Endodermal cell (in vitro differentiated cells): ENCODE data around the gene LRRC9. TPM values are rescaled to one million over a fixed set of nuclear protein-coding genes. Genes with fewer than 3 reads are reported as not detected.
A peak's percentile ranks its signal among the peaks of the same experiment; 100 is the strongest.

ENCODE experiments used
- DNase-seq: peaks from one replicate; pipeline ENCODE4 v3.0.0-alpha.2; 2017
- H3K27ac ChIP-seq: 2 replicates; pipeline ENCODE4 v1.5.1; 2013; ENCODE audit warnings: mild to moderate bottlenecking, low read depth, low read length, moderate library complexity
- H3K27me3 ChIP-seq: 2 replicates; pipeline ENCODE4 v1.6.1; 2013; ENCODE audit warnings: mild to moderate bottlenecking, low read length, moderate library complexity; ENCODE audit not compliant: insufficient read depth, control insufficient read depth, poor library complexity, severe bottlenecking
- H3K36me3 ChIP-seq: 2 replicates; pipeline ENCODE4 v1.7.0; 2013; ENCODE audit warnings: mild to moderate bottlenecking, low read length, moderate library complexity; ENCODE audit not compliant: control insufficient read depth, insufficient read depth
- H3K4me1 ChIP-seq: one replicate; pipeline ENCODE4 v1.7.0; 2013; ENCODE audit warnings: low read length; ENCODE audit not compliant: control insufficient read depth, insufficient read depth
- H3K4me3 ChIP-seq: 2 replicates; pipeline ENCODE4 v1.5.1; 2013; ENCODE audit warnings: mild to moderate bottlenecking, low read length, moderate library complexity
- H3K9ac ChIP-seq: 2 replicates; pipeline ENCODE4 v1.6.1; 2013; ENCODE audit warnings: mild to moderate bottlenecking, low read length, moderate library complexity; ENCODE audit not compliant: poor library complexity, severe bottlenecking; ENCODE audit errors: extremely low read depth
- H3K9me3 ChIP-seq: 2 replicates; pipeline ENCODE4 v1.6.1; 2013; ENCODE audit warnings: mild to moderate bottlenecking, low read length, moderate library complexity; ENCODE audit not compliant: control insufficient read depth
- H3K27ac Mint-ChIP-seq: 2 replicates; pipeline ENCODE4 v1.8.0; 2020; ENCODE audit warnings: mixed read lengths
- H3K27me3 Mint-ChIP-seq: 2 replicates; pipeline ENCODE4 v1.8.0; 2021; ENCODE audit warnings: mild to moderate bottlenecking, mixed read lengths; ENCODE audit not compliant: insufficient read depth
- H3K36me3 Mint-ChIP-seq: 2 replicates; pipeline ENCODE4 v1.8.0; 2020; ENCODE audit warnings: low read depth, mixed read lengths
- H3K4me1 Mint-ChIP-seq: 2 replicates; pipeline ENCODE4 v1.8.0; 2020; ENCODE audit warnings: mixed read lengths
- H3K4me3 Mint-ChIP-seq: 2 replicates; pipeline ENCODE4 v1.8.0; 2020; ENCODE audit warnings: mild to moderate bottlenecking, moderate library complexity, mixed read lengths
- H3K9me3 Mint-ChIP-seq: 2 replicates; pipeline ENCODE4 v1.8.0; 2020; ENCODE audit warnings: mild to moderate bottlenecking, mixed read lengths
- WGBS, 2 experiments: methylation state at CpG; one replicate each; pipeline versions ENCODE4 v1.1.5 to v1.1.7; 2013; ENCODE audit warnings: missing lambda C conversion rate in 2 of 2, mixed read lengths in 1 of 2; ENCODE audit not compliant: insufficient coverage in 1 of 2, insufficient read length in 1 of 2; 5-methylcytosine and 5-hydroxymethylcytosine counted together
- total RNA-seq, 2 donors: library from RNA; stranded (reverse); fragmentation: NEBNext Ultra II Directional in 1 of 2; extraction: Animal tissue kit (Norgen Biotek cat#: 25700) in 1 of 2; gene quantifications; 2 replicates in 1 of 2; 3 replicates in 1 of 2; pipeline ENCODE4 v1.2.1, GENCODE V29; 2021
- TF ChIP-seq, protein P1 (sequence below): fragments of 200-600 bp; sonication (generic); conservative IDR thresholded peaks from 2 replicates; pipeline ENCODE4 v1.5.0; 2021; ENCODE audit warnings: antibody characterized with exemption, mild to moderate bottlenecking

The LRRC9 gene
- total RNA-seq, 2 donors from 2014 or later: 3.0 to 3.5 TPM

DNA sequence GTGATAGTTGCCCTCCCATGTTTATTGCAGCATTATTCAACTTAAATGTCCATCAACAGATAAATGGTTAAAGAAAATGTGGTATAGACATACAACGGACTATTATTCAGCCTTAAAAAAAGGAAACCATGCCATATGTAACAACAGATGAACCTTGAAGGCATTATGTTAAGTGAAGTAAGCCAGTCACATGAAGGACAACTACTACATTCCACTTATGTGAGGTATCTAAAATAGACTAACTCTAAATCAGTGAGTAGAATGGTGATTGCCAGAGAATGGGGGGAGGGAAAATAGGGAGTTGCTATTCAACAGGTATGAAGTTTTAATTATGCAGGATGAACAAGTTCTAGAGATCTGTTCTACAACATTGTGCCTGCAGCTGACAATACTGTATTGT is 181.8 kb downstream of the LRRC9 start:
- H3K4me1 Mint-ChIP-seq: peaks cover 8% of the 10 kb centered on the region
- TF ChIP-seq, protein P1, sequence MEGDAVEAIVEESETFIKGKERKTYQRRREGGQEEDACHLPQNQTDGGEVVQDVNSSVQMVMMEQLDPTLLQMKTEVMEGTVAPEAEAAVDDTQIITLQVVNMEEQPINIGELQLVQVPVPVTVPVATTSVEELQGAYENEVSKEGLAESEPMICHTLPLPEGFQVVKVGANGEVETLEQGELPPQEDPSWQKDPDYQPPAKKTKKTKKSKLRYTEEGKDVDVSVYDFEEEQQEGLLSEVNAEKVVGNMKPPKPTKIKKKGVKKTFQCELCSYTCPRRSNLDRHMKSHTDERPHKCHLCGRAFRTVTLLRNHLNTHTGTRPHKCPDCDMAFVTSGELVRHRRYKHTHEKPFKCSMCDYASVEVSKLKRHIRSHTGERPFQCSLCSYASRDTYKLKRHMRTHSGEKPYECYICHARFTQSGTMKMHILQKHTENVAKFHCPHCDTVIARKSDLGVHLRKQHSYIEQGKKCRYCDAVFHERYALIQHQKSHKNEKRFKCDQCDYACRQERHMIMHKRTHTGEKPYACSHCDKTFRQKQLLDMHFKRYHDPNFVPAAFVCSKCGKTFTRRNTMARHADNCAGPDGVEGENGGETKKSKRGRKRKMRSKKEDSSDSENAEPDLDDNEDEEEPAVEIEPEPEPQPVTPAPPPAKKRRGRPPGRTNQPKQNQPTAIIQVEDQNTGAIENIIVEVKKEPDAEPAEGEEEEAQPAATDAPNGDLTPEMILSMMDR: no peak
- no peak for DNase-seq
- no peak overlapping the region for H3K4me3 Mint-ChIP-seq
- no peak overlapping the region for H3K27ac Mint-ChIP-seq
- Histone ChIP-seq H3K27ac (no peak overlapping the region), H3K9ac (no peak overlapping the region), H3K4me3 (no peak overlapping the region), H3K9me3 (peaks cover 15% of the 10 kb centered on the region), H3K27me3 (no peaks in the 10 kb centered on the region), H3K36me3 (peaks cover 24% of the 10 kb centered on the region), H3K4me1 (no peaks in the 10 kb centered on the region)
- H3K36me3 Mint-ChIP-seq: peaks cover 29% of the 10 kb centered on the region
- no peaks in the 10 kb centered on the region for H3K27me3 Mint-ChIP-seq
- 100% methylated on average over 1 of the region's 1 CpG; no CpG with 5 or more reads in 1 of the 2 experiments for WGBS, 2 experiments
- peaks cover 8% of the 10 kb centered on the region for H3K9me3 Mint-ChIP-seq

DNA sequence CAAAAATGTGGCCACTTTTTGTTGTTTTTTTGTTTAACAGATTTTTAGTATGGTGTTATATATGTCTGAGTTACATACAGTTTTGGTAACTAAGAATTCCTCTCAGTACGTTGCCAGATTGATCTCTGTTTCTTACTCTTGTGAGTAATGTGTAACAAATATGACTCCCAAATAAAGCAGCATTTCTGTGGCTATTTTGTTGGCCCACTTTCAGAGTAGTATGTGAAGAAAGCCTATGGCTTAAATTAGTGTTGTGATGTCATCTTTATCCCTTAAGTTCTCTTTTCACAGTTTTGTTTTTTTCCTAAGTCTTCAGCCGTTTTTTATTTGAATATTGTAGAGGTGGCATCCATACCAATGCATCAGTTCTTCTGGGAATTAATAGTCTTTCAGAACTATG is 182.4 kb downstream of the LRRC9 start:
- Histone ChIP-seq H3K27ac (no peak overlapping the region), H3K9me3 (peaks cover 12% of the 10 kb centered on the region), H3K9ac (no peak overlapping the region), H3K36me3 (peaks cover 18% of the 10 kb centered on the region), H3K4me3 (no peak overlapping the region), H3K4me1 (no peaks in the 10 kb centered on the region), H3K27me3 (no peaks in the 10 kb centered on the region)
- no peak for DNase-seq
- Mint-ChIP-seq H3K27ac (peak overlapping the region; percentile 76), H3K9me3 (peaks cover 8% of the 10 kb centered on the region), H3K4me1 (peaks cover 8% of the 10 kb centered on the region), H3K4me3 (no peak overlapping the region), H3K36me3 (peaks cover 26% of the 10 kb centered on the region), H3K27me3 (no peaks in the 10 kb centered on the region)
- WGBS, 2 experiments: 92 to 100% methylated on average over 1 to 2 of the region's 2 CpGs
- TF ChIP-seq, protein P1: no peak

DNA sequence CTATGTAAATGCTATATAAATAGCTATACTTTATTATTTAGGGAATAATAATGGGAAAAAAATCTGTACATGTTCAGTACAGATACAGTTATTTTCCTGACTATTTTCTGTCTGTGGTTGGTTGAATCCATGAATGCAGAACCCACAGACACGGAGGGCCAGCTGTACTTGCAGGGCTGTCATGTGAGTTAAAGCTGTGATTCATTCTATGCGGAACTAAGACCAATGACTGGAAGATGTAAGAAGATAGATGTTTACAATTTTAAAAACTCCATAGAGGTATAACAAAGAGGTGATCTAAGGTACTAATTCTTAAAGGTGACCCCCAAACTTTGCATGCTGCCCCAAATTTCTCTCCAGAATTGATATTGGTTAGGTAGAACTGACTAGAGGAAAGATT is 186.4 kb downstream of the LRRC9 start:
- Mint-ChIP-seq H3K27me3 (no peaks in the 10 kb centered on the region), H3K36me3 (peaks cover 31% of the 10 kb centered on the region), H3K9me3 (no peaks in the 10 kb centered on the region)

More for the DNA sequence above, 186.4 kb downstream of the LRRC9 start:
- Mint-ChIP-seq H3K27ac (no peak overlapping the region), H3K4me1 (peaks cover 3% of the 10 kb centered on the region), H3K4me3 (no peak overlapping the region)
- WGBS, 2 experiments: 90 to 97% methylated on average over 2 of the region's 2 CpGs
- no peak overlapping the region for H3K4me3 ChIP-seq
- no peaks in the 10 kb centered on the region for H3K4me1 ChIP-seq
- TF ChIP-seq, protein P1: no peak
- no peak overlapping the region for H3K9ac ChIP-seq
- no peaks in the 10 kb centered on the region for H3K27me3 ChIP-seq
- peaks cover 27% of the 10 kb centered on the region for H3K36me3 ChIP-seq
- DNase-seq: no peak
- H3K27ac ChIP-seq: no peak overlapping the region
- H3K9me3 ChIP-seq: no peaks in the 10 kb centered on the region
